ENCODE measurements around the gene SLIT1.

The SLIT1 gene

DNA sequence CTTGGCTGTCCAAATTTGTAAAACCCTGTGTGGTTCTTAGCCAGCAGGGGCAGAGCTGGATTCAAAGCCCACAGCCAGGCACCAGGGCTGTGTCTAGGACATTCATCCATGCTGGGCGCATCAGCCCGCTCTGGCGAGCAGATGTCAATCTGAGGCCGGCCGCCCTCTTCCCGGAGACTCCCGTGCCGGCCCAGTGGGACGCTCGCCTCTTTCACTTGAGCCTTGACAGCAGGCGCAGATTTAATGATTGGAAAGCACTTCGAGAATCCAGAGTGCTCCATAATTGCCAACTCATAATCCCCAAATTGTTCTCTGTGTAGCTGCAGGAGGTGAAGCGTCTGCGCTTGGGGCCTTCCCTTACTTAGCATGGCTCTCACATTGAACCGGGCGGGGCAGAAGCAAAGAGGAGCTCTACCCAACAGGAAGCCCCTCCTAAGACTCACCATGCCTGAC, 36.7 kb downstream of the SLIT1 start:
- H3K27ac ChIP-seq = no peak overlapping the region
- H3K4me1 ChIP-seq (ENCODE audit: control insufficient read depth in 1 of 2, insufficient read depth in 1 of 2, low read depth in 1 of 2, low read length in 1 of 2) = no peaks in the 10 kb centered on the region
- TF ChIP-seq, protein P1, sequence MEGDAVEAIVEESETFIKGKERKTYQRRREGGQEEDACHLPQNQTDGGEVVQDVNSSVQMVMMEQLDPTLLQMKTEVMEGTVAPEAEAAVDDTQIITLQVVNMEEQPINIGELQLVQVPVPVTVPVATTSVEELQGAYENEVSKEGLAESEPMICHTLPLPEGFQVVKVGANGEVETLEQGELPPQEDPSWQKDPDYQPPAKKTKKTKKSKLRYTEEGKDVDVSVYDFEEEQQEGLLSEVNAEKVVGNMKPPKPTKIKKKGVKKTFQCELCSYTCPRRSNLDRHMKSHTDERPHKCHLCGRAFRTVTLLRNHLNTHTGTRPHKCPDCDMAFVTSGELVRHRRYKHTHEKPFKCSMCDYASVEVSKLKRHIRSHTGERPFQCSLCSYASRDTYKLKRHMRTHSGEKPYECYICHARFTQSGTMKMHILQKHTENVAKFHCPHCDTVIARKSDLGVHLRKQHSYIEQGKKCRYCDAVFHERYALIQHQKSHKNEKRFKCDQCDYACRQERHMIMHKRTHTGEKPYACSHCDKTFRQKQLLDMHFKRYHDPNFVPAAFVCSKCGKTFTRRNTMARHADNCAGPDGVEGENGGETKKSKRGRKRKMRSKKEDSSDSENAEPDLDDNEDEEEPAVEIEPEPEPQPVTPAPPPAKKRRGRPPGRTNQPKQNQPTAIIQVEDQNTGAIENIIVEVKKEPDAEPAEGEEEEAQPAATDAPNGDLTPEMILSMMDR (IDR thresholded peaks at IDR 0.05) = no peak
- H3K36me3 ChIP-seq = no peaks in the 10 kb centered on the region
- no peak overlapping the region for H3K4me3 ChIP-seq (ENCODE audit: low read depth in 1 of 2, low read length in 1 of 2)
- no peaks in the 10 kb centered on the region for H3K27me3 ChIP-seq
- H3K9me3 ChIP-seq = no peaks in the 10 kb centered on the region

DNA sequence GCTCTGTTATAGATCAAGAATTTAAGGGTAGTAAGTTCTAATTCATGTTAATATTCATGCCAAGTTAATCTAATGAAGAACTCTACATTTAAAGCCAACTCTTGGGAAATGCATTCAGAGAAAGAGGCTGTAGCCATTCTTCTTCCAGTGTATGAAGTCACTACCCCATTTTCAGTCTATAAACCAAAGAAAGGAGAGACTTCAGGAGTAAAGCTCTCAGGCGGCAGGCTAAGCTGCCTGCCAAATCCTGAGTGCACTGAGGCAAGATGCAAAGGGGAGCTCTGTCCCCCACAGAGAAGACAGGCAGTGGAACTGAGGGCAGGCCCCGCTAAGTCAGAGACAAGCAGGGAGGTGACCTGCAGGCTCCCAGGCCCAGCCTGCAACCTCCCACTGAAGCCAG, 41.5 kb downstream of the SLIT1 start:
- Histone ChIP-seq H3K27ac (no peak overlapping the region), H3K27me3 (peaks cover 15% of the 10 kb centered on the region), H3K4me1 (ENCODE audit: control insufficient read depth in 1 of 2, insufficient read depth in 1 of 2, low read depth in 1 of 2, low read length in 1 of 2) (no peaks in the 10 kb centered on the region), H3K36me3 (no peaks in the 10 kb centered on the region), H3K4me3 (ENCODE audit: low read depth in 1 of 2, low read length in 1 of 2) (no peak overlapping the region), H3K9me3 (no peaks in the 10 kb centered on the region)
- TF ChIP-seq, protein P1 (IDR thresholded peaks at IDR 0.05) = no peak

DNA sequence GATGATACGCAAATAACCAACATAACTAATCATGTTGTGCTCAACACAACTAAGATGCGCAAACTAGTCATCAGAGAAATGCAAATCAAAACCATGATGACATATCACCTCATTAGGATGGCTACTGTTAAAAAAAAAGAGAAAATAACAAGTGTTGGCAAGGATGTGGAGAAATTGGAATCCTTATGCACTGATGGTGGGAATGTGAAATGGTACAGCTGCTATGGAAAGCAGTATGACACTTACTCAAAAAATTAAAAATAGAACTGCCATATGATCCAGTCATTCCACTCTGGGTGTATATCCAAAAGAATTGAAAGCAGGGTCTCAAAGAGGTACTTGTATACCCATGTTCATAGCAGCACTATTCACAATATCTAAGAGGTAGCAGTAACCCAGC, 42.9 kb downstream of the SLIT1 start:
- TF ChIP-seq, protein P1 (IDR thresholded peaks at IDR 0.05) = no peak
- no peaks in the 10 kb centered on the region for H3K9me3 ChIP-seq
- H3K4me1 ChIP-seq (ENCODE audit: control insufficient read depth in 1 of 2, insufficient read depth in 1 of 2, low read depth in 1 of 2, low read length in 1 of 2) = no peaks in the 10 kb centered on the region
- no peak overlapping the region for H3K4me3 ChIP-seq (ENCODE audit: low read depth in 1 of 2, low read length in 1 of 2)
- H3K36me3 ChIP-seq = no peaks in the 10 kb centered on the region
- H3K27ac ChIP-seq = no peak overlapping the region
- H3K27me3 ChIP-seq = peaks cover 15% of the 10 kb centered on the region

DNA sequence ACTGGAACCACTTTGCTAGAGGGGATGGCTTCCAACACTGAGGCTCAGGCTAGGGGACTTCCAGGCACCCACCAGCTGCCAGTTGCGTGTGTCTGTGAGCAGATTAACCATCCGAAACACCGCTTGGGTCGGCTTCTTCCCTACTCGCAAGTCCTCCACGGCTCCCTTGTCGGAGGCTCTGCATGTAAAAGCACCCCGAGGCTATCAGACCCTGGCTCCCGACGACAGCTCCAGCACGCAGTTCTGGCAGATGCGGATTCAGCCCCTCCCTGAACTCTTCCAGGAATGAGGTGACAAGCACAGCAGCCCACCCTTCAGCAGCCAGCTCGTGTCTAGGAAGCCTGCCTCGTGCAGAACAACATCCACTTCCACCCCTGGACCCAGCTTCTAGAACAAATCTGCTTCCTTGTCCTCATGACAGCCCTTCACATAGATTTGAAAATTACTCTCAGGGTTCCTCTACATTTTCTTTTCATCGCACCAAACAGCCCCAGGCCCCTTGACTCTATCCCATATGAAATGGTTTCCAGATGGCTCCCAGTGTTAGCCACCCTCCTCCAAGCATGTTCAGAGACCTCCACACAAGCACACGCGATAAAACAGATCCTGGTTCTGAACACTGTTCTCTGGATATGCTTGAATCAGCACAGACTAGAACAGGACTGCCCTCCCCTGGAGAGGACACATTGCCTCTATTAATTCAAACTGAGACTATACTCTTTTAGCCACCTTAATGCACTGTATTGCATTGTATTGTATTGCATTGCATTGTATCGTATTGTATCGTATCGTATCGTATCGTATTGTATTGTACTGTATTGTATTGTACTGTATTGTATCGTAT, 44.6 kb downstream of the SLIT1 start:
- TF ChIP-seq, protein P1 (IDR thresholded peaks at IDR 0.05) = no peak
- Histone ChIP-seq H3K36me3 (no peaks in the 10 kb centered on the region), H3K9me3 (no peaks in the 10 kb centered on the region), H3K27me3 (peaks cover 15% of the 10 kb centered on the region), H3K27ac (no peak overlapping the region), H3K4me3 (ENCODE audit: low read depth in 1 of 2, low read length in 1 of 2) (no peak overlapping the region), H3K4me1 (ENCODE audit: control insufficient read depth in 1 of 2, insufficient read depth in 1 of 2, low read depth in 1 of 2, low read length in 1 of 2) (no peaks in the 10 kb centered on the region)

DNA sequence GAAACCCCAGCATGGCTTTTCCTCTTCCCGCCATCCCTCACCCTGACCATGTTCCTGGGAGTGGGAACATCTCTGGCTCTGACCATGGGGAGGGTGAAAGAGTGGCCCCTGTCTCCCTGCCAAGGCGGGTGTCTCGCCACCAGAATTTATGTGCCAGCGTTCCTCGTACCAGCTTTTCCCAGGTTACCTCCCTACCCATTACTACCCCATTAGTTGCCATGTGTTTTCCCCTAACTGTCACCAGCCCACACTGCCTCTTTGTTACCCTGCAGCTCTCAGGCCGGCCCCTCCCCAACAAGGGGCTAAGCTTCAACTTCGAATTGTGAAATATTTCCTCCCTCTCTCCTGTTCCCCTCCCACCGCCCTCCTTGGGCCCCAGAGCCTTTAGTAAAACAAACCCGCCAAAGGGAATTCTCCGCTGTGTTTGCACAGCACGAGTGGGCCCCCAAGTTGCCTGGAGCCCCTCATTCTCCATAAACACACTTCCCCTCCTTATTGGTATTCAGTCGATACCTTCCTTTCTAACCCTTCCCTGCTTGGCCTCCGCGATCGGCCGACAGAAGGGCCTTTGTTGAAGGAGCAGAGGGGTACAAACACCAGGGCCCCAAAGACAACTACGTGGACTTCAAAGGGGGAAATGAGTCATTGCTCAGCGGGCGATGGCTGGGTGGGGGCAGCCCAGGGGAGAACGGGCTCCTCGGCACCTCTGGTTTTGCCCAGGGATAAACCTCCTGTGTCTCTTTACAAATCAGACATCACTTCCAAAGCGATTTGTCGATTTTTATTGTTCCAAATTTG, 45.5 kb downstream of the SLIT1 start:
- H3K36me3 ChIP-seq = no peaks in the 10 kb centered on the region
- TF ChIP-seq, protein P1 (IDR thresholded peaks at IDR 0.05) = no peak
- H3K4me3 ChIP-seq (ENCODE audit: low read depth in 1 of 2, low read length in 1 of 2) = no peak overlapping the region
- H3K27ac ChIP-seq = no peak overlapping the region
- no peaks in the 10 kb centered on the region for H3K4me1 ChIP-seq (ENCODE audit: control insufficient read depth in 1 of 2, insufficient read depth in 1 of 2, low read depth in 1 of 2, low read length in 1 of 2)
- H3K9me3 ChIP-seq = no peaks in the 10 kb centered on the region
- peaks cover 15% of the 10 kb centered on the region for H3K27me3 ChIP-seq
